ENCODE measurements around the gene AFF2.
"Not testable (repeated sequence)": the region's sequence is repeated elsewhere in the genome, so short reads cannot be mapped to it uniquely, and the experiment has no call there.

AFF2 gene

GRCh38 chrX:148649145-148649795 lies 148.9 kb downstream of the AFF2 start:
- DNase-seq: no peak

DNA sequence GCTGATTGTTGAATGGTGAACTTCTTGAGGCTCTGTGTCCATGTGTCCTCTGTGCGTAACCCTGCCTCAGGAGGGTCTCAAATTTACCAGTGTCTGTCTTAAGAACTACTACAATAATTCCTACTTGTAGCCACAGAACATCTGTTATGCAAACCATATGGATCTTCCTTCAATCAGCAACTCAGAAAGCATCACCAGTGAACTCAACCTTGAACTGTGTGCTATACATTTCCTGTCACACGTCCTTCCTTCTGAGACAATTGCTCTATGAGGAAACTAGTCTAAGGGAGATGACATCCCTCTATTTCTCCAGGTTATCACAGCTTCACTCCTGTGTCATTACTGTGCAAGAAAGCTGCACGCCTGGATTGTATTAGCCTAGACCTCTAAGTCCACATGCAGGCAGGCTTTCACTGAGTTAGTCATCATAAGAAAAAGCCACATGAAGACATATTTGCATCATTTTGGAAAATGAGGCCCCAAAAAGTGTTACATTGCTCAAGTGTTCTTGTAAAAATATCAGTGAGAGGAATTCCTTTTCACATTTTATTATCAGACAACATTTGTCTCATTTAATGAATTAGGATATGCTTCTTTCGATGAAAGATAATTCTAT lies 157.8 kb downstream of the AFF2 start:
- no peak for DNase-seq

- no peak for DNase-seq
Observed at GRCh38 chrX:148659481-148659880, 159.1 kb downstream of the AFF2 start.

GRCh38 chrX:148661035-148661434 lies 160.6 kb downstream of the AFF2 start:
- no peak for DNase-seq

GRCh38 chrX:148662014-148662413 lies 161.6 kb downstream of the AFF2 start:
- no peak for DNase-seq

GRCh38 chrX:148664171-148664570 lies 163.8 kb downstream of the AFF2 start:
- DNase-seq: no peak

DNA sequence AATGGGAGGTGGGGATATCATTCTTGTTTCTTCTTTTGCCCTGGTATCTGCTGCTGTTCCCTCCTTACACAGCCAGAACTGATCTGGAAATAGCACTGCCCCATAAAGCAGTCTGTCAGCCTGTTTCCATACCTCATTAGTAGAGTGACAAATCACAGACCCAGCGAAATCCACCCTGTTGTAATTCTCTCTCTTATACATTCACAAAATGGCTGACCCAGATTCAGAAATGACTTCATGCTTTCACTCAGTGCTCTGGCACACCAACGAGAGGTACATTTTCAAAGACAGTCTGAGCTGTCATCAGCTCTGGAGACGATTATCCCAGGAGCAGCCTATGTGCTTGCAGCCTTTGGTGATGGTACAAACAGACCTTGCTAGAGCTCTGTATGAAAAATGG lies 164.6 kb downstream of the AFF2 start:
- no peak for DNase-seq

GRCh38 chrX:148669175-148669574 lies 168.8 kb downstream of the AFF2 start:
- not testable (repeated sequence) for DNase-seq

GRCh38 chrX:148670277-148670676 lies 169.9 kb downstream of the AFF2 start:
- DNase-seq: no peak

- DNase-seq: no peak
Observed at GRCh38 chrX:148672517-148672916, 172.1 kb downstream of the AFF2 start.

DNA sequence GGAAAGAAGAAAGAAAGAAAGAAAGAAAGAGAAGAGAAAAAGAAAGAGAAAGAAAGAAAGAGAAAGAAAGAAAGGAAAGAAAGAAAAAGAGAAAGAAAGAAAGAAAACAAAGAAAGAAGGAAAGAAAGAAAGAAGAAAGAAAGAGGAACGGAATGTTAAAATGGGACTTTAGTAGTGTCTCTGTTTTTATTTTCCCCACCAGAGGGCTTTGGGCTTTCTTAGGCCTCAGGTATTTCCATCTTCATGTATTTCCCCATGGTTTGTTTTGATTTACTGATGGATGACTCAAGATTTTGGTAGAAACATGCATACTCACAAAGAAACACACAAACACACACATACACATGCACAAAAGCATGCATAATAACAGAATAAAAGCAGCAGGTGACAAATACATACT lies 181.2 kb downstream of the AFF2 start:
- no peak for DNase-seq

GRCh38 chrX:148682206-148682605 lies 181.8 kb downstream of the AFF2 start:
- no peak for DNase-seq

DNA sequence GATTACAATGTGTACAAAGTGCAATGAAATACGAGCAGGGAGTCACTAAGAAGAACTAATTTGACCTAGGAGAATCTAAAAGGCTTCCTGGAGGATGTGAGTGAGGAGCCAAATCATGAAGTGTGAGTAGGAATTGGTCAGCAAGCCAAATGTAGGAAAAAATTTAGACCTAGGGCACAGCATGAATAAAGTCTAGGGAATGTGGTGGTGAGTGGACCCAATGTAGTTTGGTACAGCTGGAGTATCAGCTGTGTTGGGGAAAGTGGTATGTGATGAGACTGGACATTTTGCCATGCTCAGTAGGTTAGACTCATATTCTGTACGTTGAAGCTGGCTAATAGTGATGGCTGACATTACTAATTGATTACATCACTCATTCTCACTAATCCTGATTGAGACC lies 191.0 kb downstream of the AFF2 start:
- no peak for DNase-seq

DNA sequence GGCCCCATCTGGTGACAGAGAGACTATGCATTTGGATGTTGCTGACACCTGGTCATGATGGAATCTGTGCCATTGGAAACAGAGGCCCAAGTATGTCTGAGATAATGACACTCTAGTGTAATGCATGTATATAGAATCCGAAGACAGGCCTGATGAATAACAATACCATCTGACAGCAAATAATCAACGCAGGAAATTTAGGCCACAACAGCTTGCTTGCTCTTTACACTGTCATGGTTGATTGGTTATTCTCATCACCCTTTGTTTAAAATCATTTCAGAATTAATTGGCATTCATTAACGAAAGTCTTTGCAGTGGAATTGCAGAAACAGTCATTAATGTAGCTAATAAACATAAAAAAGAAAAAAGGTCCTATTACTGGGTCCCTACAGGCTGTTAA lies 194.8 kb downstream of the AFF2 start:
- no peak for DNase-seq

GRCh38 chrX:148698221-148698620 lies 197.8 kb downstream of the AFF2 start:
- DNase-seq: no peak

DNA sequence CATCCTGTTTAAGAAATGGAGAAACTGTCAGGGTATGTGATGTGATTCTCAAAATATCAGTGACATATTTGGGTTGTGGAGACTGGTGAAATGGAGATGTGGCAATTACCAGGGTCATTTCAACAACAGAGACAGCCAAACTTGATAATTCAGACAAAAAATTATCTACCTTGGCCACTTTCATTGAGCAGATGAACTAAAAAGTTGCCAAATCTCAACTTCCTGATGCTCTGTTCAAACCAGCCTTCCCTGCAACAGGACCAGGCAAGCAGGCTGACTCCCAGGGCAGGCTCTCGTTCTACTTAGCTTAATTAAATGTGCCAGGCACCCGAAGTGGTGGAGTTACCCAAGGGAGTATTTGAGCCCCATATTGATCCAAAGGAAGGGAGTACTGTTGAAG lies 199.6 kb downstream of the AFF2 start:
- DNase-seq: no peak

- DNase-seq: no peak
Observed at GRCh38 chrX:148713981-148714380, 213.6 kb downstream of the AFF2 start.

GRCh38 chrX:148715361-148715760 lies 214.9 kb downstream of the AFF2 start:
- DNase-seq: no peak

- DNase-seq: no peak
Observed at GRCh38 chrX:148722966-148723365, 222.5 kb downstream of the AFF2 start.

DNA sequence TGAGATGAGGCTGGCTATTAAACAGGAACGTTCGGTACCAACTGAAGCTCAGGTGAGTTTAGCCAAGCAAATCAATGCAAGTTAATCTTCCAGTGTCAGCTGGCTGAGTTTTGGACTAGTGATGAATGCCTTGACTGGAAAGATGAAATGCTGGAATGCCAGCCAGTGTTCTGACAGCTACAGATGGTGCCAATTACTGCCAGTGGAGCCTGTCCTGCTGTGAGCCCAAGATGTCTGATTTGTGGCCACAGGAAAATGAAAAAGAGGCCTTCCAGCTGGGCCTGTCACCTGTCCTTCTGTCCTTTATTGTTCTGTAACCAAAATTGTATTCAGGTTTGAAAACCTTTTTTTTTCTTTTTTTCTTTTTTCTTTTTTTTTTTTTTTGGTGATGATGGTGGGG lies 223.1 kb downstream of the AFF2 start:
- no peak for DNase-seq

DNA sequence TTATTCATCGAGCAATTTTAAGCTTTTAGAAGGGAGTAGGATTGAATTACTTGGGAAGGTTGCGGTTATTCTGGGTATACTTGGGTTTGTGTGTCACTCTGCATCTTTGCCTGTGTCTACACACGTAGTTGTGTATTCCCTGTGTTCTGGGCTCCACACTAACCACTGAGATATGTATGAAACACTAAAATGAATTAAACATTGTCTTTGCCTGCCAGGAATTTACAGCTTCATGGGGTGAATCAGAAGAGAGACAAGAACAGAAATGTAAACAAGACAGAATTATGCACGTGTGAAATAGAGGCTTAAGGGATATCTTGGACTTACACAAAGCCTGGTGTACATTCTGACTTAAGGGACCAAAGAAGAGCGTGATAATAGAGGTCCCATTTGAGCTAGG lies 228.5 kb downstream of the AFF2 start:
- no peak for DNase-seq

- DNase-seq: no peak
Observed at GRCh38 chrX:148732743-148733142, 232.3 kb downstream of the AFF2 start.

- DNase-seq: no peak
Observed at GRCh38 chrX:148741441-148741840, 241.0 kb downstream of the AFF2 start.

- DNase-seq: no peak
Observed at GRCh38 chrX:148755111-148755510, 254.7 kb downstream of the AFF2 start.

- DNase-seq: no peak
Observed at GRCh38 chrX:148763896-148764295, 263.5 kb downstream of the AFF2 start.
